ENCODE data around the gene DYNLT4. TPM values are rescaled to one million over a fixed set of nuclear protein-coding genes. Genes with fewer than 3 reads are reported as not detected.
"Not testable (repeated sequence)": the region's sequence is repeated elsewhere in the genome, so short reads cannot be mapped to it uniquely, and the experiment has no call there.

Gene DYNLT4
- total RNA-seq, 1 donor = not detected

- no peak overlapping the region for H3K4me3 ChIP-seq (ENCODE audit: low read depth, low read length)
- TF ChIP-seq CTCF (IDR thresholded peaks at IDR 0.05; ENCODE audit: insufficient read depth, low read length) = no peak
- no peak for DNase-seq (ENCODE audit: low read depth)
Observed at GRCh38 chr1:44817307-44817706, 10.2 kb upstream of the DYNLT4 start.

- not testable (repeated sequence) for DNase-seq (ENCODE audit: low read depth); H3K4me3 ChIP-seq (ENCODE audit: low read depth, low read length)
Observed at GRCh38 chr1:44815926-44816325, 8.8 kb upstream of the DYNLT4 start.

GRCh38 chr1:44812822-44813543 lies 5.8 kb upstream of the DYNLT4 start:
- DNase-seq (ENCODE audit: low read depth) = no peak
- no peak overlapping the region for H3K4me3 ChIP-seq (ENCODE audit: low read depth, low read length)
- TF ChIP-seq CTCF (IDR thresholded peaks at IDR 0.05; ENCODE audit: insufficient read depth, low read length) = no peak

- peak; percentile 2 for TF ChIP-seq CTCF (IDR thresholded peaks at IDR 0.05; ENCODE audit: insufficient read depth, low read length)
- H3K4me3 ChIP-seq (ENCODE audit: low read depth, low read length) = peak overlapping the region; percentile 18
- DNase-seq (ENCODE audit: low read depth) = no peak
Observed at GRCh38 chr1:44811234-44811633, 4.1 kb upstream of the DYNLT4 start.

GRCh38 chr1:44810762-44811105 lies 3.6 kb upstream of the DYNLT4 start:
- H3K4me3 ChIP-seq (ENCODE audit: low read depth, low read length) = peak overlapping the region; percentile 72
- not testable (repeated sequence) for DNase-seq (ENCODE audit: low read depth)

GRCh38 chr1:44810101-44810761 lies 3.1 kb upstream of the DYNLT4 start:
- no peak for TF ChIP-seq CTCF (IDR thresholded peaks at IDR 0.05; ENCODE audit: insufficient read depth, low read length)
- no peak for DNase-seq (ENCODE audit: low read depth)
- peak overlapping the region; percentile 72 for H3K4me3 ChIP-seq (ENCODE audit: low read depth, low read length)

GRCh38 chr1:44808938-44809917 lies 2.1 kb upstream of the DYNLT4 start:
- TF ChIP-seq CTCF (IDR thresholded peaks at IDR 0.05; ENCODE audit: insufficient read depth, low read length) = no peak
- DNase-seq (ENCODE audit: low read depth) = peak; percentile 70
- peak overlapping the region; percentile 72 for H3K4me3 ChIP-seq (ENCODE audit: low read depth, low read length)
